Large intestine (tissue), 3 donors: Measurements from ENCODE around the gene WFDC2. TPM values are rescaled to one million over a fixed set of nuclear protein-coding genes. Genes with fewer than 3 reads are reported as not detected.
A peak's percentile ranks its signal among the peaks of the same experiment; 100 is the strongest.

Experiments used
- DNase-seq, 2 donors: peaks; one replicate each; pipeline versions ENCODE4 v3.0.0 to v3.0.0-alpha.2; 2013
- H3K27ac ChIP-seq: one replicate; pipeline ENCODE4 v1.5.1; 2013; ENCODE audit warnings: low read length
- H3K27me3 ChIP-seq: 2 replicates; pipeline ENCODE4 v1.6.1; 2013; ENCODE audit warnings: low read length; ENCODE audit not compliant: control insufficient read depth, insufficient read depth
- H3K36me3 ChIP-seq: 2 replicates; pipeline ENCODE4 v1.6.1; 2013; ENCODE audit warnings: low read length; ENCODE audit not compliant: control insufficient read depth, insufficient read depth
- H3K4me1 ChIP-seq: one replicate; pipeline ENCODE4 v1.6.1; 2013; ENCODE audit warnings: low read length; ENCODE audit not compliant: control insufficient read depth, insufficient read depth
- H3K4me3 ChIP-seq: one replicate; pipeline ENCODE4 v1.5.1; 2013; ENCODE audit warnings: low read length
- H3K9me3 ChIP-seq: one replicate; pipeline ENCODE4 v1.6.1; 2013; ENCODE audit warnings: mild to moderate bottlenecking, low read depth, low read length, moderate library complexity; ENCODE audit not compliant: control insufficient read depth
- WGBS: methylation state at CpG from one replicate; pipeline ENCODE4 v1.1.5; 2013; ENCODE audit warnings: low lambda C conversion rate; ENCODE audit not compliant: insufficient coverage; 5-methylcytosine and 5-hydroxymethylcytosine counted together
- polyA plus RNA-seq: library from polyadenylated mRNA; unstranded; fragments of 120-200 nt; gene quantifications from one replicate; pipeline ENCODE4 v1.2.1, GENCODE V29; 2013

The WFDC2 gene
- polyA plus RNA-seq, 1 donor: 2.8 TPM

DNA sequence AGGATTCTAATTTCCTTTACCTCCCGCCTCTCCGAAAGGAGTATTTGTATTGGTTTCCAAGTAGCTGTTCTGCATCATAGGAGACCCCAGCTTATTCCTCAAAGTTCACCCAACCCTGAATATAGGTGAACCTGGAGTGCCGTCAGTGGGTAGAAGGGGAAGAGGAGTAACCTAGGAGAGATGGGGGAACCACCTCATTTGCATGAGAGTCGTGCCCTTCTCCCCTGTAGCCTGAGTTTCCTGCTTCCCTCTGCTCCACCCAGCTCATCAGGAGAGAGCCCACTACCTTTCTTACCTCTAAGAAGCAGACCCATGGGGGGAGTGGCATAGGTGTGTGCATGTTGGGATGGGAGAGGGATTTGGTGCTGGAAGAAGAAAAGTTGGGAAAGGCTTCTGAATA, 17.3 kb upstream of the WFDC2 start:
- H3K9me3 ChIP-seq: no peaks in the 10 kb centered on the region
- peaks cover 4% of the 10 kb centered on the region for H3K4me1 ChIP-seq
- no peaks in the 10 kb centered on the region for H3K36me3 ChIP-seq
- H3K27ac ChIP-seq: no peak overlapping the region
- DNase-seq: no peak
- WGBS: no CpG with 5 or more reads among the region's 4 CpGs
- no peaks in the 10 kb centered on the region for H3K27me3 ChIP-seq
- no peak overlapping the region for H3K4me3 ChIP-seq

DNA sequence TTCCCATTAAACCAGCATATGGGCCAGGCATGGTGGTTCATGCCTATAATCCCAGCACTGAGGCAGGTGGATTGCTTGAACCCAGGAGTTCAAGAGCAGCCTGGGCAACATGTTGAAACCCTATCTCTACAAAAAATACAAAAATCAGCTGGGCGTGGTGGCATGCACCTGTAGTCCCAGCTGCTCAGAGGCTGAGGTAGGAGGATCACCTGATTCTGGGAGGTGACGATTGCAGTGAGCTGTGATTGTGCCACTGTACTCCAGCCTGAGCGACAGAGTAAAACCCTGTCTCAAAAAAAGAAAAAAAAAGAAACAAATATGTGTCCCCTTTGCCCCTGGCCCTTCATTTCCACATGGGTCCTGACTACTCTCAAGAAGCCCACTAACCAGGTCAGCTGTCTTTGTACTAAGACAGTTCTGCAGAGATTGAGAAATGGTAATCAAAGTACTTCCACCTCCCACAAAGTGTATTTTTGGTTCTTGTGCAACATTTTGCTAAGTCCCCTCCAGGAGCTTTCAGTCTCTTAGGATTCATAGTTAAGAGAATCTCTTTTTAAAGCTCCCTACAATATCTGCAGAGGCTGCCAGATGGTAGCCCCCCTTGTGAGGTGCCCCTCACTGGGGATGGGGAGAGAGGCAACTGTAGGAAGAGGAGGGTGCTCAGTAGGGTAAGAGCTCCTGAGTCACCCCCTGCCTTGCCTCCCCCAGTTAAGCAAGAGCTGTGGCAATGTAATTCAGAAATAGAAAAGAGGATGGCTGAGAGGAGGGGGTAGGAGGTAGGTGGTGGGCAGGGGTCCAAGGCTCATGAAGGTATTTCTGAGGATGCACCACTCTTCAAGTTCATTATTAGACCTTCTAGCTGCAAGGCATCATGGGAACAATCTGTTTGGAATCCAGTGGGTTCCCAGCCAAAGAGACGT, 16.5 kb upstream of the WFDC2 start:
- Histone ChIP-seq H3K4me1 (peaks cover 4% of the 10 kb centered on the region), H3K27ac (no peak overlapping the region), H3K4me3 (no peak overlapping the region), H3K36me3 (no peaks in the 10 kb centered on the region), H3K9me3 (no peaks in the 10 kb centered on the region), H3K27me3 (no peaks in the 10 kb centered on the region)
- no peak for DNase-seq
- no CpG with 5 or more reads among the region's 4 CpGs for WGBS

DNA sequence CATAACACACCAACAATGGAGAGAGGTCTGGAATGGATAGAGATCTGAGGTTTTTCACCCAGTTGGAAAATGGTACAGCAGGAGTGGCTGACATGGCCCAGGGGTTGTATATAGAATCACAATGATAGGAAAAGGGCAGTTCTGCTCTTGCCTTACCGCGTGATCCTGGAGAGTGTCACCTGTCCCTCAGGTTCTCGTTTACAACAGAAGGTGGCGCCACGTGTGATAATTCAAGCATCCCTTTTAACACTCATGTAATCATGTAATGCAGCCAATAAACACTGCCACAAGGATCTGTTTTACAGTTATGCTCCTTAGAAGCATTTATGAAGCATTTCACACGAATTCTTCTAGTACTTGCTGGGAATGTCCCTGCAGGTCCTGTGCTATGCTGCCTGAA, 12.9 kb upstream of the WFDC2 start:
- peak in 1 of 2 donors; percentile 64 for DNase-seq
- H3K27me3 ChIP-seq: no peaks in the 10 kb centered on the region
- WGBS: no CpG with 5 or more reads among the region's 6 CpGs
- H3K36me3 ChIP-seq: no peaks in the 10 kb centered on the region
- no peaks in the 10 kb centered on the region for H3K4me1 ChIP-seq
- no peaks in the 10 kb centered on the region for H3K9me3 ChIP-seq
- H3K27ac ChIP-seq: no peak overlapping the region
- no peak overlapping the region for H3K4me3 ChIP-seq

- H3K4me3 ChIP-seq: no peak overlapping the region
- WGBS: 75% methylated on average over 4 of the region's 5 CpGs
- H3K27ac ChIP-seq: no peak overlapping the region
- no peaks in the 10 kb centered on the region for H3K36me3 ChIP-seq
- no peak for DNase-seq
- H3K27me3 ChIP-seq: peaks cover 4% of the 10 kb centered on the region
- H3K4me1 ChIP-seq: no peaks in the 10 kb centered on the region
- no peaks in the 10 kb centered on the region for H3K9me3 ChIP-seq
These were observed 9.9 kb upstream of the WFDC2 start for GRCh38 chr20:45459606-45460005.

DNA sequence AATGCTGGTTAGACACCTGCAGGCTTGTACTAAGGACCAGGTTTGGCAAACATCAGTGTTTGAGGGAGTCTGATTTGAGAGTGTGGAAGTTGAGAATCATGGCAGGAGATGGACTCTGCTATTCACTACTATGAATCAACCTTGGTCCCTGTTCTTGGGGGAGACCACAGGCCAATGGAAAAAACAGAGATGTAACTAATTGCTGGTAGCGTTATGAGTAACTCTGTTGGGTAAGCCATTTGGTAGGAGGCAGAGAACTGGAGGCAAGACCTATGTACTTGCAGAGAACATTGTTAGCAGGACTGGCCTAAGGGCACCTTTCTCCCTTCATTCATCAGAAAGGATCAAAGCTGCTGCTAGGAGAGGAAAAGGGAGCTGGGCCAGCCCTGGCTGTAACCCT, 8.3 kb upstream of the WFDC2 start:
- no CpG with 5 or more reads among the region's 1 CpG for WGBS
- no peak overlapping the region for H3K27ac ChIP-seq
- no peak for DNase-seq

GRCh38 chr20:45462711-45463509, 6.6 kb upstream of the WFDC2 start:
- no peak for DNase-seq
- H3K27ac ChIP-seq: no peak overlapping the region
- H3K4me3 ChIP-seq: no peak overlapping the region
- no CpG with 5 or more reads among the region's 6 CpGs for WGBS
- no peaks in the 10 kb centered on the region for H3K36me3 ChIP-seq
- peaks cover 4% of the 10 kb centered on the region for H3K4me1 ChIP-seq
- no peaks in the 10 kb centered on the region for H3K9me3 ChIP-seq
- H3K27me3 ChIP-seq: peaks cover 4% of the 10 kb centered on the region

More for the DNA sequence above, 8.3 kb upstream of the WFDC2 start:
- H3K27me3 ChIP-seq: peaks cover 4% of the 10 kb centered on the region
- H3K9me3 ChIP-seq: no peaks in the 10 kb centered on the region
- H3K4me3 ChIP-seq: no peak overlapping the region
- peaks cover 2% of the 10 kb centered on the region for H3K4me1 ChIP-seq
- no peaks in the 10 kb centered on the region for H3K36me3 ChIP-seq

DNA sequence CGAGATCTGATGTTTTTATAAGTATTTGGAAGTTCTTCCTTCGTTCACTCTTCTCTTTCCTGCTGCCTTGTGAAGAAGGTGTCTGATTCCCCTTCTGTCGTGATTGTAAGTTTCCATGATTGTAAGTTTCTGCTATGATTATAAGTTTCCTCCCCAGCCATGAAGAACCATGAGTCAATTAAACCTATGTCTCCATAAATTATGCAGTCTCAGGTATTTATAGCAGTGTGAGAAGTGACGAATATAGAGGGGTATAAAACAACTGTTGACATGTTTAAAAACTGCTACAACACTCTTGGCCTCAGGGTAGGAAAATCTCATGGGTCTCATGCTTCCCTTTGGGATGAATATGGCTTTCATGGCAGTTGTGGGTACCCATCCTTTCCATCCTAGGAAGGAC, 5.8 kb upstream of the WFDC2 start:
- no peak overlapping the region for H3K27ac ChIP-seq
- 100% methylated on average over 2 of the region's 4 CpGs for WGBS
- H3K9me3 ChIP-seq: no peaks in the 10 kb centered on the region
- H3K4me3 ChIP-seq: no peak overlapping the region
- DNase-seq: no peak
- peaks cover 4% of the 10 kb centered on the region for H3K4me1 ChIP-seq
- H3K27me3 ChIP-seq: peaks cover 11% of the 10 kb centered on the region
- no peaks in the 10 kb centered on the region for H3K36me3 ChIP-seq

DNA sequence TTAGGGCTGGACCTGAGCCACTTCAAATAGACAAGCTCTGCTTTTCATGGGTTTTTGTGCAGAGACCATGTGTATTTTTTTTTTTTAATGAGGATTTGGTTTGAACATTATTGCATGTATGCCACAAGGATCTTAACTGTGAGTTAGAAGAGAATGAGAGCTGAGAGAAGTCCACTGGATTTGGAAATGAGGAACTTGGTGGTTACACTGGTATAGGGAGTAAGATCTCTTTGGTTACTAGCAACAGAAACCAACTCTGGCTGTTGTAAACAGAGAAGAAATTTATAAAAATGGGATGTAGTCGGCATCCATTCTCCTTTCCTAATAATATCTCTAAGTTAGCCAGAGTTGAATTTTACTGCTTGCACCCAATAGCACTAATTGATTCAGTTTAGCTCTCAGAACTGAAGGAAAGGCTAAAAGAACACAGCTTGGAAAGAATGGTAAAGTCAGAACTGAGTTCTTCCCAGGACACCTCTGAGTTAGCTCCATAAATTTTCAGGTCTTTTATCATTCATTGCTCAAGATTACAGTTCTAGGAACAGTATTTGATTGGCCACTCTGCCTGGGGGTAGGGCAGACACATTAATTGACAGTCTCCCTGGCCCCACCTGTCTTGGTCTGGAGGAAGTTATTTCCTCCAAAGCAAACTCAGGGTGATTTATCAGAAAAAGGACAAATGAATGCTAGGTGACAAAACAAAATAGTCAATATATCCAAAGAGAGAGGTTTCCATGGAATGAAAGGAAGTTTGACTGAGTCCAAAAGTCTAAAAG, 3.9 kb upstream of the WFDC2 start:
- peaks cover 11% of the 10 kb centered on the region for H3K4me1 ChIP-seq
- H3K27ac ChIP-seq: no peak overlapping the region
- DNase-seq: peak; percentile 15 to 69
- no peak overlapping the region for H3K4me3 ChIP-seq
- no CpG with 5 or more reads among the region's 1 CpG for WGBS
- peaks cover 31% of the 10 kb centered on the region for H3K27me3 ChIP-seq
- no peaks in the 10 kb centered on the region for H3K36me3 ChIP-seq
- H3K9me3 ChIP-seq: no peaks in the 10 kb centered on the region

- Histone ChIP-seq H3K36me3 (no peaks in the 10 kb centered on the region), H3K4me3 (no peak overlapping the region), H3K9me3 (no peaks in the 10 kb centered on the region), H3K4me1 (peaks cover 11% of the 10 kb centered on the region), H3K27ac (no peak overlapping the region), H3K27me3 (peaks cover 41% of the 10 kb centered on the region)
- no peak for DNase-seq
- 83% methylated on average over 1 of the region's 6 CpGs for WGBS
These were observed 2.4 kb upstream of the WFDC2 start for GRCh38 chr20:45467172-45467571.

GRCh38 chr20:45467861-45468260, 1.7 kb upstream of the WFDC2 start:
- Histone ChIP-seq H3K27ac (no peak overlapping the region), H3K4me3 (no peak overlapping the region), H3K9me3 (no peaks in the 10 kb centered on the region), H3K4me1 (peaks cover 11% of the 10 kb centered on the region), H3K36me3 (no peaks in the 10 kb centered on the region), H3K27me3 (peaks cover 38% of the 10 kb centered on the region)
- WGBS: no CpG with 5 or more reads among the region's 3 CpGs
- no peak for DNase-seq
